ENCODE data around the gene CHSY3. TPM values are rescaled to one million over a fixed set of nuclear protein-coding genes. Genes with fewer than 3 reads are reported as not detected.

Gene CHSY3
- total and polyA plus RNA-seq, 4 donors = 0.40 to 7.7 (median 2.1) TPM

GRCh38 chr5:129912601-129913255 lies 8.5 kb downstream of the CHSY3 start:
- Histone ChIP-seq H3K9ac (ENCODE audit: low read depth in 1 of 2, low read length in 2 of 2) (no peak overlapping the region), H3K27me3 (ENCODE audit: control insufficient read depth in 4 of 4, insufficient read depth in 4 of 4, low read length in 3 of 4) (no peaks in the 10 kb centered on the region), H3K4me1 (ENCODE audit: control insufficient read depth in 4 of 4, insufficient read depth in 4 of 4, low read length in 3 of 4) (no peaks in the 10 kb centered on the region), H3K27ac (ENCODE audit: low read depth in 1 of 2, low read length in 2 of 2) (no peak overlapping the region), H3K4me3 (ENCODE audit: low read depth in 1 of 3, low read length in 3 of 3) (no peak overlapping the region), H3K36me3 (ENCODE audit: control insufficient read depth in 4 of 4, insufficient read depth in 3 of 4, low read depth in 1 of 4, low read length in 3 of 4) (peaks cover 0 to 2% (median 0%) of the 10 kb centered on the region in 4 donors), H3K9me3 (ENCODE audit: control insufficient read depth in 4 of 4, low read length in 3 of 4) (no peaks in the 10 kb centered on the region)
- no peak for DNase-seq (ENCODE audit: low spot score)
- 81% methylated on average over 1 of the region's 1 CpG for WGBS
- TF ChIP-seq HNF4G (IDR thresholded peaks at IDR 0.05) (no peak), FOXA1 (IDR thresholded peaks at IDR 0.05) (no peak), ZBTB33 (IDR thresholded peaks at IDR 0.05) (no peak)

GRCh38 chr5:129915415-129915814 lies 11.2 kb downstream of the CHSY3 start:
- Histone ChIP-seq H3K36me3 (ENCODE audit: control insufficient read depth in 4 of 4, insufficient read depth in 3 of 4, low read depth in 1 of 4, low read length in 3 of 4) (peaks cover 0 to 2% (median 0%) of the 10 kb centered on the region in 4 donors), H3K27ac (ENCODE audit: low read depth in 1 of 2, low read length in 2 of 2) (no peak overlapping the region), H3K4me3 (ENCODE audit: low read depth in 1 of 3, low read length in 3 of 3) (no peak overlapping the region), H3K4me1 (ENCODE audit: control insufficient read depth in 4 of 4, insufficient read depth in 4 of 4, low read length in 3 of 4) (no peaks in the 10 kb centered on the region), H3K27me3 (ENCODE audit: control insufficient read depth in 4 of 4, insufficient read depth in 4 of 4, low read length in 3 of 4) (no peaks in the 10 kb centered on the region), H3K9me3 (ENCODE audit: control insufficient read depth in 4 of 4, low read length in 3 of 4) (no peaks in the 10 kb centered on the region), H3K9ac (ENCODE audit: low read depth in 1 of 2, low read length in 2 of 2) (no peak overlapping the region)
- 78% methylated on average over 2 of the region's 2 CpGs for WGBS
- DNase-seq (ENCODE audit: low spot score) = no peak
- TF ChIP-seq RXRA (IDR thresholded peaks at IDR 0.05) (no peak), RAD21 (IDR thresholded peaks at IDR 0.05) (no peak), ATF3 (IDR thresholded peaks at IDR 0.05) (no peak), ZBTB33 (IDR thresholded peaks at IDR 0.05) (no peak), FOXA2 (IDR thresholded peaks at IDR 0.05) (no peak), SP1 (IDR thresholded peaks at IDR 0.05) (no peak), TAF1 (conservative IDR thresholded peaks at IDR 0.05) (no peak), HNF4G (IDR thresholded peaks at IDR 0.05) (no peak), CTCF (IDR thresholded peaks at IDR 0.05; ENCODE audit: low read depth, low read length, missing input control) (no peak), GABPA (IDR thresholded peaks at IDR 0.05 in 1 of 2, conservative IDR thresholded peaks at IDR 0.05 in 1 of 2) (no peak), YY1 (IDR thresholded peaks at IDR 0.05) (no peak), JUND (IDR thresholded peaks at IDR 0.05) (no peak), NR2F2 (IDR thresholded peaks at IDR 0.05) (no peak)

Measured in liver (tissue), 9 donors.